K562 (cell line): ENCODE results near the gene GDNF. TPM values are rescaled to one million over a fixed set of nuclear protein-coding genes. Genes with fewer than 3 reads are reported as not detected.

Experiments
- ATAC-seq: fragments of 200-7000 bp; cut with Tn5 transposase; 3 replicates; pipeline ENCODE4 v1.9.1; 2020; ENCODE audit warnings: moderate library complexity
- BruUV-seq: library from RNA; stranded (reverse); fragments of 400-500 nt; replicated peaks from 2 replicates; lab custom pipeline; 2021; lab: Mats Ljungman, UMichigan
- CTCF ChIA-PET: fragments of 300-600 bp; formaldehyde crosslinking; extraction: SDS; loops from one replicate; lab custom pipeline; 2021; ENCODE audit warnings: low intra/inter-chr PET ratio; lab: Yijun Ruan, JAX
- POLR2A ChIA-PET: fragments of 300-600, 350-650 bp; sonication (Branson Sonifier 250); formaldehyde crosslinking; extraction: SDS; loops from one replicate; lab custom pipeline; 2021; ENCODE audit warnings: antibody characterized with exemption, inconsistent platforms; lab: Yijun Ruan, JAX
- DNase-seq, 4 experiments: peaks; one replicate each; pipeline versions ENCODE4 v3.0.0 to v3.0.0-alpha.2; 2011 to 2018; ENCODE audit warnings: low spot score in 3 of 4, mixed read lengths in 3 of 4; ENCODE audit errors: extremely low read depth in 1 of 4
- FAIRE-seq: peaks from 2 replicates; lab custom pipeline; 2011; peaks lifted over from hg19 to GRCh38; lab: Jason Lieb, UNC
- H2AFZ ChIP-seq: 2 replicates; pipeline ENCODE4 v1.6.0; 2011; ENCODE audit warnings: low read depth, low read length, control low read depth, inconsistent platforms
- H3K27ac ChIP-seq: fragments of 200-600 bp; 3 replicates; pipeline ENCODE4 v1.8.0; 2011; ENCODE audit warnings: low read depth, mild to moderate bottlenecking, control low read depth, inconsistent platforms, low read length, moderate library complexity, mixed read lengths; ENCODE audit errors: extremely low read depth
- H3K27me3 ChIP-seq, 2 experiments: fragments of 300-600 bp in 1 of 2; 2 replicates in 1 of 2; 3 replicates in 1 of 2; pipeline versions ENCODE4 v1.6.0 to v1.8.0; 2011; ENCODE audit warnings: inconsistent platforms in 2 of 2, low read length in 2 of 2, mild to moderate bottlenecking in 1 of 2, mixed read lengths in 1 of 2, moderate library complexity in 1 of 2; ENCODE audit not compliant: control insufficient read depth in 2 of 2, insufficient read depth in 2 of 2
- H3K36me3 ChIP-seq: fragments of 300-600 bp; 3 replicates; pipeline ENCODE4 v1.8.0; 2011; ENCODE audit warnings: mild to moderate bottlenecking, low read length, inconsistent platforms; ENCODE audit not compliant: control insufficient read depth, insufficient read depth
- H3K4me1 ChIP-seq, 2 experiments: fragments of 200-600 bp in 1 of 2; replicated peaks in 1 of 2; 2 replicates in 1 of 2; 3 replicates in 1 of 2; pipeline versions ENCODE4 v1.5.1 to v1.8.0; 2011; ENCODE audit warnings: inconsistent platforms in 2 of 2, low read length in 2 of 2, mild to moderate bottlenecking in 1 of 2, mixed read lengths in 1 of 2, moderate library complexity in 1 of 2; ENCODE audit not compliant: control insufficient read depth in 2 of 2, insufficient read depth in 2 of 2
- H3K4me2 ChIP-seq: 2 replicates; pipeline ENCODE4 v1.6.1; 2011; ENCODE audit warnings: low read length, control low read depth, inconsistent platforms, mixed read lengths; ENCODE audit not compliant: insufficient read depth
- H3K4me3 ChIP-seq: fragments of 200-600 bp; sonication (generic), shearing (Covaris generic); 2 replicates; pipeline ENCODE4 v1.5.1; 2016; ENCODE audit warnings: control low read depth, inconsistent platforms
- H3K79me2 ChIP-seq: fragments of 200-600 bp; 3 replicates; pipeline ENCODE4 v1.8.0; 2011; ENCODE audit warnings: low read length, inconsistent platforms; ENCODE audit not compliant: control insufficient read depth, insufficient read depth
- H3K9ac ChIP-seq, 2 experiments: 2 replicates each; pipeline versions ENCODE4 v1.6.0 to v1.6.1; 2011; ENCODE audit warnings: low read depth in 2 of 2, low read length in 2 of 2, control low read depth in 1 of 2, inconsistent platforms in 1 of 2, mild to moderate bottlenecking in 1 of 2, mixed read lengths in 1 of 2; ENCODE audit not compliant: insufficient read depth in 1 of 2
- H3K9me1 ChIP-seq: one replicate; pipeline ENCODE4 v1.6.0; 2011; ENCODE audit warnings: inconsistent platforms, mild to moderate bottlenecking, low read length, moderate library complexity; ENCODE audit not compliant: control insufficient read depth, insufficient read depth
- H3K9me3 ChIP-seq: replicated peaks from 2 replicates; pipeline ENCODE4 v1.5.1; 2011; ENCODE audit warnings: low read depth, low read length, inconsistent platforms; ENCODE audit not compliant: control insufficient read depth, insufficient read depth
- H4K20me1 ChIP-seq: replicated peaks from 2 replicates; pipeline ENCODE4 v1.6.1; 2011; ENCODE audit warnings: low read length, inconsistent platforms, mixed read lengths; ENCODE audit not compliant: control insufficient read depth, insufficient read depth
- CBX3 ChIP-seq, 2 experiments: IDR thresholded peaks; 1 replicate in 1 of 2; 2 replicates in 1 of 2; pipeline ENCODE4 v1.6.1; 2012; ENCODE audit warnings: inconsistent platforms in 2 of 2, low read length in 2 of 2, borderline replicate concordance in 1 of 2, control low read depth in 1 of 2
- CREM ChIP-seq: IDR thresholded peaks from 2 replicates; pipeline ENCODE4 v1.6.1; 2014; ENCODE audit warnings: antibody characterized with exemption, low read depth
- ELF1 ChIP-seq: fragments of 200-800 bp; sonication (Bioruptor generic); IDR thresholded peaks from 2 replicates; pipeline ENCODE4 v1.6.1; 2016; ENCODE audit warnings: missing genetic modification characterization, missing compliant biosample characterization
- L3MBTL2 ChIP-seq: fragments of 450-650 bp; IDR thresholded peaks from 2 replicates; pipeline ENCODE4 v1.6.1; 2016; ENCODE audit warnings: mild to moderate bottlenecking, moderate library complexity
- NR1H2 ChIP-seq: sonication (generic); formaldehyde crosslinking; IDR thresholded peaks from 2 replicates; pipeline ENCODE4 v1.4.0; 2020; ENCODE audit warnings: mild to moderate bottlenecking, missing genetic modification reagents
- PHF8 ChIP-seq: fragments of 200-600 bp; sonication (generic); IDR thresholded peaks from 2 replicates; pipeline ENCODE4 v1.6.1; 2012; ENCODE audit warnings: mixed run types, mild to moderate bottlenecking, inconsistent platforms, low read length, moderate library complexity, borderline replicate concordance
- RB1 ChIP-seq: fragments of 450-650 bp; IDR thresholded peaks from 2 replicates; pipeline ENCODE4 v1.6.1; 2017; ENCODE audit warnings: low read depth, mild to moderate bottlenecking
- TBP ChIP-seq: optimal IDR thresholded peaks from 2 replicates; pipeline ENCODE3; 2011; ENCODE audit warnings: low read depth, low read length, improper control_type of control experiment
- ZNF124 ChIP-seq: sonication (generic); formaldehyde crosslinking; IDR thresholded peaks from 2 replicates; pipeline ENCODE4 v1.8.1; 2022; ENCODE audit warnings: missing genetic modification reagents
- WGBS: fragments of 100-300 bp; shearing (Covaris generic); methylation state at CpG from one replicate; pipeline ENCODE4 v1.1.6; 2016; ENCODE audit warnings: low coverage, mixed read lengths; ENCODE audit not compliant: insufficient coverage; ENCODE audit errors: missing lambda C conversion rate; 5-methylcytosine and 5-hydroxymethylcytosine counted together
- in situ Hi-C: fragments of 300-500 bp; cut with MboI; formaldehyde crosslinking; loops from 4 replicates; pipeline ENCODE4 v1.15.0; 2018; ENCODE audit warnings: inconsistent platforms, mixed read lengths
- intact Hi-C: fragments of 100-400 bp; cut with micrococcal nuclease; formaldehyde crosslinking; loops from 2 replicates; pipeline ENCODE4 v1.14.2; 2022
- polyA plus RNA-seq, 8 experiments: library from polyadenylated mRNA; depleted of rRNA in 4 of 8; stranded (reverse) in 5 of 8; unstranded in 3 of 8; fragments of >200 nt; fragmentation: Nextera tagmentation in 2 of 8; fragmentation: Illumina TruSeq in 1 of 8; extraction: Ambion mirVana in 2 of 8; extraction: Trizol in 1 of 8; gene quantifications; 2 replicates each; pipeline versions ENCODE4 v1.2.1 to v1.2.3, GENCODE V29; 2011 to 2014; ENCODE audit warnings: inconsistent platforms in 1 of 8, missing spikeins in 1 of 8
- total RNA-seq, 7 experiments: library from RNA; depleted of rRNA in 6 of 7; stranded (reverse); fragments of >200 nt in 6 of 7; fragmentation: Illumina TruSeq in 2 of 7; extraction: Trizol in 2 of 7; gene quantifications; 2 replicates each; pipeline versions ENCODE4 v1.2.1 to v1.2.3, GENCODE V29; 2011 to 2021; ENCODE audit warnings: low replicate concordance in 1 of 7
- TF ChIP-seq, protein P1 (sequence below), 2 experiments: IDR thresholded peaks; 2 replicates each; pipeline ENCODE4 v1.6.1; 2012; ENCODE audit warnings: improper control_type of control experiment in 2 of 2, low read depth in 2 of 2, low read length in 2 of 2, borderline replicate concordance in 1 of 2

The GDNF gene
- total and polyA plus RNA-seq, 9 of the 15 experiments (the other 6 are each of a cell fraction or from before 2014, with no cell fraction given) = not detected

DNA sequence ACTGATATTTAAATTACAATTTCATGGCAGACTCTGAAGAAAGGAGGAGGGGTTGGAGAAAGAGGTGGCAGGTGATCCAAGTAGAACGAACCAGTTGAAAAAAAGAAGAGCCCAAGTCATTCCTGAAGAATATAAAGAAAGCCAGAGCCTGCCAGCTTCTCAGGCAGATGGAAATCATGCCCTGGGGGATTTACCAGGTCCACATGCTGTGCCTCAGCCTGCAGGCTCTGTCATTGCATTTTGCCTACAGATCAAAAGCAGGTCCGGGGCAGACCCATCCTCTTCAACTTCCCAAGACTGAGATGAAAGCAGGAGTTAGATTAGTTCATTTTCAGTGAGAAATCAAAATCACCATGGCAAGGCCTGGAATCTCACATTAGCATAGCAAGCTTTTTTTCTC, 48.5 kb downstream of the GDNF start:
- H3K9me1 ChIP-seq = no peaks in the 10 kb centered on the region
- no peak overlapping the region for H3K4me3 ChIP-seq
- intact Hi-C loops = no loop called here
- no peaks in the 10 kb centered on the region for H4K20me1 ChIP-seq
- ChIA-PET POLR2A (interaction anchor here (0.7 to 0.9 kb wide), 2 partner anchors 9 to 11 kb away, joined by 3 to 4 read pairs; no protein-coding TSS in a partner anchor), CTCF (no interaction called here)
- no peaks in the 10 kb centered on the region for H3K4me1 ChIP-seq
- in situ Hi-C loops = no loop called here
- no peak for ATAC-seq
- no peaks in the 10 kb centered on the region for H3K79me2 ChIP-seq
- H3K36me3 ChIP-seq = no peaks in the 10 kb centered on the region
- no peak overlapping the region for H3K4me2 ChIP-seq
- no peaks in the 10 kb centered on the region; a peak in 1 of 5 replicates for H3K27me3 ChIP-seq
- no TSS peak for BruUV-seq
- no peak overlapping the region for H2AFZ ChIP-seq
- no peak overlapping the region for H3K9ac ChIP-seq
- H3K9me3 ChIP-seq = no peaks in the 10 kb centered on the region
- 0% methylated on average over 2 of the region's 2 CpGs for WGBS
- no peak for TF ChIP-seq PHF8
- no peak for TF ChIP-seq ZNF124 (CRISPR knock-in tag)
- TF ChIP-seq ELF1 = no peak
- TF ChIP-seq NR1H2 (CRISPR knock-in tag) = no peak
- TF ChIP-seq RB1 = no peak
- TF ChIP-seq L3MBTL2 = no peak
- TF ChIP-seq TBP = no peak
- TF ChIP-seq CBX3 (IDR thresholded peaks at IDR 0.05; ENCODE audit: borderline replicate concordance in 1 of 2, low read length in 2 of 2) = no peak
- no peak for TF ChIP-seq CREM
- TF ChIP-seq, protein P1, sequence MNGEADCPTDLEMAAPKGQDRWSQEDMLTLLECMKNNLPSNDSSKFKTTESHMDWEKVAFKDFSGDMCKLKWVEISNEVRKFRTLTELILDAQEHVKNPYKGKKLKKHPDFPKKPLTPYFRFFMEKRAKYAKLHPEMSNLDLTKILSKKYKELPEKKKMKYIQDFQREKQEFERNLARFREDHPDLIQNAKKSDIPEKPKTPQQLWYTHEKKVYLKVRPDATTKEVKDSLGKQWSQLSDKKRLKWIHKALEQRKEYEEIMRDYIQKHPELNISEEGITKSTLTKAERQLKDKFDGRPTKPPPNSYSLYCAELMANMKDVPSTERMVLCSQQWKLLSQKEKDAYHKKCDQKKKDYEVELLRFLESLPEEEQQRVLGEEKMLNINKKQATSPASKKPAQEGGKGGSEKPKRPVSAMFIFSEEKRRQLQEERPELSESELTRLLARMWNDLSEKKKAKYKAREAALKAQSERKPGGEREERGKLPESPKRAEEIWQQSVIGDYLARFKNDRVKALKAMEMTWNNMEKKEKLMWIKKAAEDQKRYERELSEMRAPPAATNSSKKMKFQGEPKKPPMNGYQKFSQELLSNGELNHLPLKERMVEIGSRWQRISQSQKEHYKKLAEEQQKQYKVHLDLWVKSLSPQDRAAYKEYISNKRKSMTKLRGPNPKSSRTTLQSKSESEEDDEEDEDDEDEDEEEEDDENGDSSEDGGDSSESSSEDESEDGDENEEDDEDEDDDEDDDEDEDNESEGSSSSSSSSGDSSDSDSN (IDR thresholded peaks at IDR 0.05; ENCODE audit: borderline replicate concordance in 1 of 2, low read depth in 2 of 2, low read length in 2 of 2) = no peak
- no peak for FAIRE-seq
- no peak for DNase-seq
- no peak overlapping the region for H3K27ac ChIP-seq
